CD4-positive, alpha-beta T cell treated with Interleukin-17A for 1 hour (primary cell): Measurements from ENCODE around the gene DHX15.

Experiments
- DNase-seq: peaks from one replicate; pipeline ENCODE4 v3.0.0-alpha.2; 2020

DHX15 gene

DNA sequence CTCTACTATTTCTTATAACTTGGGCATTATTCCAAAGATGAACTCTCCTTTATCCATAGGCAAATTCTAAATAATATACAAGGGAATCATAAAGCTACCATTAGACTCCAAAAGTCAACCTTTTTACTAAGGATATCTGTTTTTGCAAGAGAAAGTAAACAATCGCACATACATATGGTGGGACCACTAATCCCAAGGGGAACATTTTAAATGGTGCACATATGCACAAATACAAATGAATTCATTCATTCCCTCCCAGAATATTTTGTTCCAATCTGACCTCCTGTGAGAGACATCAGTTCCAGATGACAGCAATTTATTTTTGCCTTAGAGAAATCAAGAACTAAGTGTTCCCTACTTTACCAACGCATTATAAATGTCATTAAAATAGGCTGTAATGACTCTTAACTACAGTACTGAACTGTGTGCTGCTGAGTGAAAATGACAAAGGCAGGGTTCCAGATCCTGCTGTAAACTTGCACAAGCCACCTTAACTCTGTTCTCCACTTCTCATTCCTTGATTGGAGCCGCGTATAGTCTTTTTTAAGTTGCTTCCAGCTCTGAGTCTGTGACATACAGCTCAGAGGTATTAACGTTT, 2.0 kb downstream of the DHX15 start:
- DNase-seq, result no peak

DNA sequence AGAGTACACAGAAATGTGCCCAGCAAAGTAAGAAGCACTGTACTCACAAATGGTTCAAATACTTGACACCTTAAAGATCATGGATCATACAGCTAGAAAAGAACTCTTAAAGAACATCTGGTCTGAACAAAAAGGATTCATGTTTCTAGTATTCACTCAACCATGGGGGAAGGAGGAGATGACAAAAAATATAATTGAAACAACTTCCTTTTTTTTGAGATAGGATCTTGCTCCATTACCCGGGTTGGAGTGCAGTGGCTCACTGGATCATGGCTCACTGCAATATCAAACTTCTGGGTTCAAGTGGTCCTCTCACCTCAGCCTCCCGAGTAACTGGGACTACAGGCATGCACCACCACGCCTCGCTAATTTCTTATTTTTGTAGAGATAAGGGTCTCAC, 6.0 kb downstream of the DHX15 start:
- DNase-seq, result no peak

DNA sequence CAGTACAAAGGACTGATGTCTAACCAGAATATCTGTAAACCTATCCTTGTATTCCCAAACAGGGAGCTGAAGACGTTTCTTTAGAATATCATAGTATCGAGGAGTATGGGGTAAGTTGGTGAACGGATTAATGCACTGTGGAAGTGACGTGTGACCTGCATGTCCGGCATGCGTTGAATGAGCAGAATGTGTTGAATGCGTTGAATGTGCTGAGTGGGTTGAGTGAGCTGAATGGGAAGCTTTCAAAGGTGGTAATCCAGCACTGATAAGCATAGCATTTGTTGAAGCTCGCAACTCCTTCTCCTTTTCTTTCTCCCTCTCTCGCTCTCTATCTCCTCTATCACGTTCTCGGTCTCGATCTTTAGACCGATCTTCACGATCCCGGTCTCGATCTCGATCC, 8.1 kb downstream of the DHX15 start:
- DNase-seq, result no peak

DNA sequence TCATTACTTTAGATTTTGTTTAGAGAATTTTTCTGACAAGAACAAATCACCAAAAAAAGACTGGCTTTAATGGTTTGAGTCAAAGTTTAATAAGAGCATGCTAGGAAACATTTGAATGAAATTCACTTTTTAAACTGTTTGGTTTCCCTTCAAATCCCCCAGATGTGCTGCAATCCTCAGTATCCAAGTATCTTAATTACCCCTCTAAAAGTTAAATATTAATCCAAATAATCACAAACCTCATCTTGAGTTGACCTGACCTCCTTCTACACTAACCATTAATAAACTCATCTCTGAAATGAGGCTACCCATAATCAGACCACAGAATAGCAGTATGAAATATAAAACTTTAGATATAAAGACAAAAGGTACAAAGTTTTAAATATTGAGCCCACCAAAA, 10.1 kb downstream of the DHX15 start:
- no peak for DNase-seq

DNA sequence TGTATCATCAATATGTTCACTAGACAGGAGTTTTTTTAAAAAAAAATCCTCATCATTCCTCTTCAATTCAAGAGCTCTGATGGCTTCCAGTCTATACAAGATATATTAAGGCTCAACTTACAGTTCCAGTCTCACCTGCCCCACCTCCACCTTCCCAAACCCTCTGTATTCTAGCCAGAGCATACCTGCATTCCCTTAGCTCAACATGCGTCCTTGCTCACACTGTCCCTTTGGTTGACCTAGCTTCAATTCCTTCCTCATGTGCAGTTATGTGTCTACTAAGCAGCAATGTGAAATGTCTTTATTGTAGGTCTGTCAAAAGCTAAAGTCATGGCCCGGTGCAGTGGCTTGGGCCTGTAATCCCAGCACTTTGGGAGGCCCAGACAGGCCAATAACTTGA, 10.8 kb downstream of the DHX15 start:
- DNase-seq, result no peak

DNA sequence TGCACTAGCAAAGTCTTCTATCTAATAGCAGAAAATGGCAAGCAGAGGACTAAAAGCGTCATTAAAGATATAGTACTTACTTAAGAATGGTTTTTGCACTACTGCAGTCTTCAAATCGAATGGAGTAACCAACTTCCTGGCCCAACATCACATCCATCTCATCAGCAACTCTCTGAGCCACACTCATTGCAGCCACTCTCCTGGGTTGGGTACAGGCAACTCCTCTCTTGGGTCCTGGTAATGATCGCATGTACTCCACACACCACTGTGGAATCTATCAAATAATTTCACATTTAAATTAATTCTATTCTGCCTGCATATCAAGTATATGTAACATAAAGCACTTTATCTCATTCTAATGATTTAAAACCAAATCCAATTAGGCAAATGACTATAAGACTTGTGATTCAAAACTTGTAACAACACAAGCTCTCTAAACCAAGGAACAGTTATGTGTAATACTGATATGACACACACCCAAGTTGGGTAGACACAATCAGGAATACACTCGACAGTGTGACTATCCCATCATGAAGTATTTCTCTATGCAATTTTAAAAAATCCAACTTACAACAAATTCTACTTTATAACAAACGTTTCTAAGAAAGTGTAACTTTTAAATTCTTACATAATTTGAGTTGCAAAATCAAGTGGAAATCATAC, 13.6 kb downstream of the DHX15 start:
- DNase-seq, result no peak

DNA sequence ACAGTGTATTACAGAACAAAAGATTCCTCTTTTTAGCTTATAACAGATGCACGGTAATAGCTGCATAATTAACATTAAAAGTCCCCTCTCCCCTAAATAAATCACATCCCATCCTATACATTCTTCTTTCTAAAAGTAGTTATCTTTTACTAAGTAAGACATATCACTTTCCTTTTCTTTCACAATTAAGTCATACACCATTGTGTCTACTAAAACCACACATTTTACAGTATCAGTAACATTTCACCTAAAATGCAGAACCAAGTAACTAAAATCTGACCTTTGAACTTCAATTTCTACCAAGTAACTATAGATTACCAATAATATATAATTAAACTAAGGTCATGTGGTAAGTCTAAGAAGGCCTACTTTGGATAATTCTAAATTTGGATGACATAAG, 14.2 kb downstream of the DHX15 start:
- no peak for DNase-seq

DNA sequence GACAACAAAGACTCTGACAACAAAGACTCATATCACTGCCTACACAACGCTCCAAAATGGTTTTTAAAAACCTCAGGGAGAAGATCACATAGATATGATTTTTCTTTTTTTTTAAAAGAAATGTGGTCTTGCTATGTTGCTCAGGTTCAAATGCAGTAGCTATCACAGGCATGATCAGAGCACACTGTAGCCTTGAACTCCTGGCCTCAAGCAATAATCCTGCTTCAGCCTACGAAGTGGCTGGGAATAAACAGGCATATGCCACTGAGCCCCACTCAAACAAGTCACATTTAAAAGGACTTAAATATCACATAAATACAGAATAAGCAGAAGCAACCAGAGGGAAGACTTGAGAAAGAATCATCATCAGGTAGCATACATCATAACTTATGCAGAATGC, 14.7 kb downstream of the DHX15 start:
- no peak for DNase-seq

DNA sequence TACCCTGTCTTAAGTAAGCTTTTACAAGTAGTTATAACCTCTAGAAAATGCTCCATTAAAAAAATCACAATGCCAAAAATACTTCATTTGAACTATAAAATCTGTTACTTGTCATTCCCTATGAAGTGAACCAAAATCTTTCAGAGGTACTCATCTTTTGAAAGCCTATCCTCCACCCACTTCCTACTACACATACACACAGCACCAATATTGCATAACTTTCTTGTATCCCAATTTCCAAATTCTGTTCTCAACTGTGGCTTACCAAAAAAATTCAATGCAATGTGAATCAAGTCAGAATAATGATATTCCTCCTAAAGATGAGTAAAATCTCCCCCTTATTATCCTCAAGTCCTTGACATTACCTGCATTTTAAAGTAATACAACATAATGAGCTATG, 15.9 kb downstream of the DHX15 start:
- no peak for DNase-seq

DNA sequence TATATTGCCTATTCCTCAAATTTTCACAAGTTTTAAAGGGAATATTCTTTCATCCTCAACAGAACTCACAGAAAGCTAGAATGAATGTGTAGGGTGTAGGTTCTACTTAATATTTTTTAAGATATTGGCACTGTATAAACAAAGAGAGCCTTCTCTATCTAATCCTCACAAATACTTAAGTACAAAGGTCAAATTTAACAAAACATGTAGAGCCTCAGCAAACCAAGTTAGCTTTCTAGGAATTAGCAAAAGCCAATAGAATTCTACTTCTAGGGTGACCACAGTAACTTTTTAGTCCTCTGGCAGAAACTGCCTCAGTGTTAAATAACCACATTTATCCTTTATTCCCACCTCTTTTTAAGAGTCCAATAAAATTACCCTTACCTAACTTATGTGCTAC, 19.3 kb downstream of the DHX15 start:
- no peak for DNase-seq

DNA sequence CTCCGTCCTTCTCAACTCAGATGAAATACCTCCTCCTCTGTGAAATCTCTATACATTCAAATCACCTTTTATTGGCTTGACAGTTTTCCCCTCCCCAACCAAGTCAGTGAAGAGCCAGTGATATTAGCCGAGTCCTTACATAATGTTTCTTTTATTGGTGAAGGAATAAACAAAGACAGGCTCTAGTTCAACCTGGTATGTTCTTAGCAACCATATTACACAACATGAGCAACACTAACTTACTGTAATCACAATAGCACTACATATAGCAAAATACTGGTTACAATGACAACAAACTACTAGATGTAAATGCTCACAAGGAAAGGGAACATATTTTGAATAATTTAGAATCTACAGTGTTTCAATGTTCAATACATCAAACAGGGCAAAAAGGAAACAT, 19.9 kb downstream of the DHX15 start:
- no peak for DNase-seq

DNA sequence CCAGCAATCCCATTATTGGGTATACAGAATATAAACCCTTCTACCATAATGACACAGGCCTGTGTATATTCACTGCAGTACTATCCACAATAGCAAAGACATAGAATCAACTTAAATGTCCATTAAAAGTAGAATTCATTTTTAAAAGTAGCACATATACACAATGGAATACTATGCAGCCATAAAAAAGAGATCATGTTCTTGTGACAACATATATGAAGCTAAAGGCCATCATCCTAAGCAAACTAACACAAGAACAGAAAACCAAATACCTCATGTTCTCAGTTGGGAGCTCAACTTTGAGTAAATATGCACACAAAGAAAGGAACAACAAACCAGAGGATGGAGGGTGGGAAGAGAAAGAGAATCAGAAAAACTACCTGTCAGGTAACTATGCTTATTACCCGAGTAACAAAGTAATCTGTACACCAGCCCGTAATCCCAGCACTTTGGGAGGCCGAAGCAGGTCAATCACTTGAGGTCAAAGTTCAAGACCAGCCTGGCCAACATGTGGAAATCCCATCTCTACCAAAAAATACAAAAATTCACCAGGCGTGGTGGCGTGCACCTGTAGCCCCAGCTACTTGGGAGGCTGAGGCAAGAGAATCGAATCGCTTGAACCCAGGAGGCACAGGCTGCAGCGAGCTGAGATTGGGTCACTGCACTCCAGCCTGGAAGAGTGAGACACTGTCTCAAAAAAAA, 22.8 kb downstream of the DHX15 start:
- DNase-seq, result no peak

DNA sequence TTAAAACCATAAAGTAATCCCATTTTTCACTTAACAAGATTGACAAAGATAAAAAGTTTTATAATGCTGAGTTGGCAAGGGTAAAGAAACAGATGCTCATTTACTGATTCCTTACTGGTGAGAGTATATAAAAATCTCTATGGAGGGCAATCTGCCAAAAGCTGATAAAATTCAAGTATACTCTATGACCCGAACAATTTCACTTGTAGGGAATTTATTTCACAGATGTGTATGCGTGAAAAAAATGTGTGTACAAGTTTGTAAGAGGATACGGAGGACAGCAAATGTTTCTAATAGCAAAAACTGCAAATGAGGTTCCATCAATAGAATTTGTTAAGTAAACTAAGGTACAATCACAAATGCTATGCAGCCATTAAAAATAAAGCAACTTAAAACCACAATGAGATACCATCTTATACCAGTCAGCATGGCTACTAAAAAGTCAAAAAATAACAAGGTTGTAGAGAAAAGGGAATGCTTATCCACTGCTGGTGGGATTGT, 23.4 kb downstream of the DHX15 start:
- no peak for DNase-seq

DNA sequence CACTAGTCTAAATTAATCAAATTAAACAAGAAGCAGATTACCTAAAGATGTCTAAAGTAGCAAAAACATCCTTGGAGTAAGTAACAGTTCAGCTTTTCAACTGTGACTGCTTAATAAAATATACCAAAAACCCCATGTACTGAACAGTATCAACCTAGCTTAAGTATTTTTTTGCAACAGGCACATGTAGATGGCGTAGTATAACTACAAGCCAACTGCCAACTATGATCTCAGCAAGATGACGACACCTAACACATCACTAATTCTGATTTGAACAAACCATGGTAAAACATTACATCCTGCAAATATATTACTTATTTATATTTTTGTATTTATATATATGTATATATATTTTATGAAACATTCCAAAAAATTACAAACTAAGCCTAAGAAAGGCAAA, 24.5 kb downstream of the DHX15 start:
- DNase-seq, result no peak

DNA sequence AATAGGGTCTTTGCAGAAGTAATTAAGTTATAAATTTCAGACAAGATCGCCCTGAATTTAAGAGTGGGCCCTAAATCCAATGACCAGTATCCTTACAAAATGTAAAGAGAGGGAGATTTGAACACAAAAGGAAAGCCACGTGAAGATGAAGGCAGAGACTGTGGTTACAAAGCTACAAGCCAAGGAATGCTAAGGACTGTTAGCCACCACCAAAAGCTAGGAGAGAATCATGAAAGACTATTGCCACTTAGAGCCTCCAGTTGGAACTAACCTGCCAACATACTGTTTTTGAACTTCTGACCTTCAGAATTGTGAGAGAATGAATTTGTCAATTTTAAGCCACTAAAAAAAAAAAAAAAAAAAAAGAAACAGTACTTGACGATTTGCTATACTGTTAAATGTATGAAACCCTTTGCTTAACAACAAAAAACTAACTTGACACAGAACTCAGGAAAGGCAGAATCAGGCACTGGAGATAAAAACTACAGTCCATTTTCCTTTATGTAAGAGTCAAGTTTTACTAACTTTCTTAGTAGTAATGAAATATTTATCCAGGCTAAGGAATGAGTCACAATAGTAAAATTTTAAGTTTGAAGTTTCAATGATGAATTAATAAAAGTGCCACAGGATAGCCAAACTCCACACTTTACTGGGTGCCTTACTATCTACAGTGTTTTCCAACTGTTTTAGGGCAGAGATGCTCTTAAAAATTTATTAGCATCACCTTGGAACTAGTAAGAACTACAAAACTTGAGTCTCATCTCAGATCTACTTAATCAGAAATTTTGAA, 25.1 kb downstream of the DHX15 start:
- no peak for DNase-seq

DNA sequence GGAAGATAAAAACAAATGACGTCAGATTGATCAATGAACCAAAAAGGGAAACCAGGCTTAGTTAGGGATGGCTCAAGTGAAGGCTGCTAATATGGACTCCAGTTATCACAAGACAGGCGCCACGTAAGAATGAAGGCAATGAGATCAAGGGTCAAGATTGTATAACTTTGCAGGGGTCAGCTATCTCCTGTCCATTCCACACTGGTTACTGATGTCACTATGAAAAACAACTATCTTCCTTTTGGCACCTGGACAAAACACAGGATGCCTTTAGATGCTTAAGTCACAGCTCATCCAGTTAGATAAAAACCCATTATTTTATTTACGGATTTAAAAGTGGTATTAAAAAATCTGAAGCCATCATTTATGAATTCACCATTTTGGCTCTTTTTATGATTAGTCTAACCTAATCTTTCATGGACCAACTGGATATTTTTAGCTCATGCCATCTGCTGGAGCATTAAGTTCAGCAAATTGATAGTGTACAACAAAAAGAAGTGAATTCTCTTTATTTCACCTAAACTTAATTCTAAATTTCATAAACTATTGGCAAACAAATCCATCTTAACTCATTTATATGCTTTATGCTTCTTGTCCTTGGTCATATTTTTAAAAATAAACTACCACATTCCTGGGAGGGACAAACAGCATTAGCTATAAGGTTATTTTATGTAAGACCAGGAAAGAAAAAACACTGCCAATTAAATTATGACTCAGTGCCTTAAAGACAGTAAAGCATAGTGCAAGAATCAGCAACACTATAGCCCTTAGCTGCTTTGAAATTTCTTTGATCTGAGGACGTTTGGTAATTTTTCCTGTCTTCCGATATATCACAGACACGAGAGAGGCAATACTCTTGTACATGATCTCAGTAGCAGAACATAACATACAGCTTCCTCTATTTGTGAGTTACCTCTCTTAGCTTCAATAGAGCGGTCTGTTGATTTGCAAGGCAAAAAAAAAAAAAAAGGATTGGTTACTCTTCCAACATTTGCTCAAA, 27.0 kb downstream of the DHX15 start:
- DNase-seq, result no peak

DNA sequence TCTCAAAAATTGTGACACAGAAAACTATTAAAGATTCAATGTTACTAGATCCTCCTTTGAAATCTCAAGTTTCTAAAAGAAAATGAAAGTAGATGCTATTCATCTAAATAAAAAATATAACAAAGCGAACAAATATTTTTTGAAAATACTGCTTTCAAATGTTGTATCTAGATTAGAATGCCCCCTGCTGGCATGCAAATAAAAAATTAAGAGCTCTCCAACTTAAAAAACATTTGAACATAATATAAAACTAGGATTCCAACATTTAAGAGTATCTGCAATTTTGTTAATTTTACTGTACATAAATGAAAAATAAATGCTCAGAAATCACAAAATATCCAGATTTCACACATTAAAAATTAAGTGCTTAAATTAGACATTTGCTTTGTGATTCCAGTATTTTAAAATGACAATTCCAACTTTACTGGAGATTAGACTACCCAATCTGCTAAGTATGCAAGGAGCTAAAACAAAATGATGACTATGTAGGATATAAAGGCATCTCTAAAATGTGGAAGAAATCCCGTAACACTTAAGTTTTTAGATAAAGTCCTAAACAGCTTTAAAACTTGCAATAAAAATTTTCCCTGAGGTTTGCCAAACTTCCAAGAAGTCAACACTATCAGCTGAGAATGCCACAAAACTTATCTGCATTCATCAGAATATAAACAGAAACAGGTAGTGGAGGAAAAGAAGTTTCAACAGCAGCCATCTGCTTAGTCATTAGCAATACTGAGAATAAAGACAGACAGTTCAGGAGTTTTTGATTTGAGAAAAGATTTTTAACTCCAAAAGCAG, 32.7 kb downstream of the DHX15 start:
- DNase-seq, result no peak

DNA sequence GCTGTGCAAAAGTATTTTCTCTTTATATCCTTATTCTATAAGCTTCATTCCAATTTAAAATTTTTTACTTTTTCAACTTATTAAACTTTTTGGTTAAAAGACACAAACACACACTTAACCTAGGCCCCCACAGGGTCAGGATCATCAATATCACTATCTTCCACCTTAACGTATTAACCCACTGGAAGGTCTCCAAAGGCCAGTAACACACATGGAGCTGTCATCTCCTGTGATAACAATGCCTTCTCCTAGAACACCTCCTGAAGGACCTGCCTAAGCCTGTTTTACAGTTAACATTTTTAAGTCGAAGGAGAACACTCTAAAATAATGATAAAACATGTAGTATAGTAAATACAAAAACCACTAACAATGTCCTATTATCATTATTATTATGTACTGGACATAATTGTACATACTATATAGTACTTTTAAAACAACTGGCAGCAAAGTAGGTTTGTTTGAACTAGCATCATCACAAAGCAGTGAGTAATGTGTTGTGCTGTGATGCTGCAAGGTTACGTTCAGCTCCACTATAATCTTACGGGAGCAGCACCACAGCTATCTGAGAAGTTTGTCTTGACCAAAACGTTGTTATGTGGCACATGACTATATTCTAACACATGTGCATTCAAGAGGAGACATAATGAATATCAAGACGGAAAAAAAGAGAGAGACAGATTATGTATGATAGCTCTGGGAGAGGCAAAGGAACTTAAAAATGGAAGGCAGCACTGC, 33.7 kb downstream of the DHX15 start:
- DNase-seq, result no peak

DNA sequence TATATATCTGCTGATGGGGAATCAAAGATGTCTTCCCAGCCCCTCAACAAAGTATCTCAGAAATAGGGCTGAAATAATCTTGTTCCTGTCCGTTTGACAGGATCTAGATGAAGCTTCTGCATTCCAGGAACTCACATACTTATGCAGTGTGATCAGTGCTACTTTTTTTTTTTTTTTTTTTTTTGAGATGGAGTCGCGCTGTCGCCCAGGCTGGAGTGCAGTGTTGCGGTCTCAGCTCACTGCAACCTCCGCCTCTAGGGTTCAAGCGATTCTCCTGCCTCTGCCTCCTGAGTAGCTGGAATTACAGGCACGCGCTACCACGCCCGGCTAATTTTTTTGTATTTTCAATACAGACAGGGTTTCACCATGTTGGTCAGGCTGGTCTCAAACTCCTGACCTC, 36.4 kb downstream of the DHX15 start:
- DNase-seq, result no peak

DNA sequence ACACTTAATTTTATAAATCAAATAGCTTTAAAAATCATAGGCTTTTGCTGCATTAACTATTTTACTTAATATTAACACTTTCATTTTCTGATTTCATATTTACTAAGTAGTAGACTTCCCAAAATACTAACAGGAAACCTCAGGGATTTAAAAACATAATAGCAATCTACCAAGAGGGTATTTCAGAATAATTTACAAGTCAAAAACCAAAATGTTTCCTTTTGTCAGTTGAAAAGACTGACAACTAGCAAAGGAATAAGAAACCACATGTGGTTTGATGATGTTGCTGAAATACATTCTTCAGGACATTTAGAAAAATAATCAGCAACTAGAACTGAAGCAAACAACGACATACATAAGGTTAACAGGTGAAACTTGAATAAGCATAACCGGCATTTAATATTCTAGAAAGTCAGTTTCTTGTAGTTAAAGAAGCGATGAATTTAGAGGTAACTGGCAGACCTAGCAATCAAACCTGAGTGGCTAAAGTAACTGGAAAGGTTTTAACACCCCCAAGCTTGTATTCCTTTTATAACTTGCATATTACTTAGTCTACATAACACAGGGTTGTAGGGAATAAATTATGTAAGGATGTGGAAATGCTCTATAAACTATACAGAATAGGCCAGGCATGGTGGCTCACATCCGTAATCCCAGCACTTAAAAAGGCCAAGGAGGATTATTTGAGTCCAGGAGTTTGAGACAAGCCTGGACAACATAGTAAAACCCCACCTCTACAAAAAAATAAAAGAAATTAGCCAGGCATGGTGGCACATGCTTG, 40.0 kb downstream of the DHX15 start:
- DNase-seq, result no peak
